Measurements from ENCODE around the gene SHCBP1L.

- TF ChIP-seq, protein P1, sequence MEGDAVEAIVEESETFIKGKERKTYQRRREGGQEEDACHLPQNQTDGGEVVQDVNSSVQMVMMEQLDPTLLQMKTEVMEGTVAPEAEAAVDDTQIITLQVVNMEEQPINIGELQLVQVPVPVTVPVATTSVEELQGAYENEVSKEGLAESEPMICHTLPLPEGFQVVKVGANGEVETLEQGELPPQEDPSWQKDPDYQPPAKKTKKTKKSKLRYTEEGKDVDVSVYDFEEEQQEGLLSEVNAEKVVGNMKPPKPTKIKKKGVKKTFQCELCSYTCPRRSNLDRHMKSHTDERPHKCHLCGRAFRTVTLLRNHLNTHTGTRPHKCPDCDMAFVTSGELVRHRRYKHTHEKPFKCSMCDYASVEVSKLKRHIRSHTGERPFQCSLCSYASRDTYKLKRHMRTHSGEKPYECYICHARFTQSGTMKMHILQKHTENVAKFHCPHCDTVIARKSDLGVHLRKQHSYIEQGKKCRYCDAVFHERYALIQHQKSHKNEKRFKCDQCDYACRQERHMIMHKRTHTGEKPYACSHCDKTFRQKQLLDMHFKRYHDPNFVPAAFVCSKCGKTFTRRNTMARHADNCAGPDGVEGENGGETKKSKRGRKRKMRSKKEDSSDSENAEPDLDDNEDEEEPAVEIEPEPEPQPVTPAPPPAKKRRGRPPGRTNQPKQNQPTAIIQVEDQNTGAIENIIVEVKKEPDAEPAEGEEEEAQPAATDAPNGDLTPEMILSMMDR (IDR thresholded peaks at IDR 0.05), result no peak
- no peak for TF ChIP-seq SIN3A (IDR thresholded peaks at IDR 0.05; ENCODE audit: borderline replicate concordance, insufficient read depth, low read depth, low read length)
- TF ChIP-seq REST (IDR thresholded peaks at IDR 0.05; ENCODE audit: insufficient read depth in 1 of 2, low read depth in 2 of 2, low read length in 1 of 2), result no peak
- TF ChIP-seq POLR2AphosphoS5 (IDR thresholded peaks at IDR 0.05; ENCODE audit: low read depth, low read length), result no peak
These were observed 40.8 kb upstream of the SHCBP1L start for GRCh38 chr1:182993746-182994145.
